ENCODE data around the gene PPM1B.
A peak's percentile ranks its signal among the peaks of the same experiment; 100 is the strongest.
"Not testable (repeated sequence)": the region's sequence is repeated elsewhere in the genome, so short reads cannot be mapped to it uniquely, and the experiment has no call there.

Gene PPM1B

GRCh38 chr2:44164617-44165016, 4.1 kb upstream of the PPM1B start:
- DNase-seq, result no peak

DNA sequence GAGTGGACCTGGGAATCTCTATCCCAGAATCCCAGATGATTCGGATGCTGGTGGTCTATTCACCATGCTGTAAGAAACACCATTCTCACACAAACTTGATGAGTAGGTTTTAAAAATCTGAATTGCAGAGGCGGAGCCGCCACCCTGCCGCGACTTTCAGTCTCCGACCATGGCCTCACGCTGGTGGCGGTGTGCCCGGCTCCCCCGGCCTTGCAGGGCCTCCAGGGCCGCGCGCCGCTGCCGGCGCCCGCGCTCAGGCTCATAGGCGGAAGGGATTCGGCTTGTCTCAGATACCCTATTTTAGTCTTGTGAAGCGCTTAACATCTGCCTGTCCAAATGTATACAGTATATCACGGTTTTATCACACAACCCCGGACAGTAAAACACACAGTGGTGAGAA, 2.6 kb upstream of the PPM1B start:
- DNase-seq, result no peak

DNA sequence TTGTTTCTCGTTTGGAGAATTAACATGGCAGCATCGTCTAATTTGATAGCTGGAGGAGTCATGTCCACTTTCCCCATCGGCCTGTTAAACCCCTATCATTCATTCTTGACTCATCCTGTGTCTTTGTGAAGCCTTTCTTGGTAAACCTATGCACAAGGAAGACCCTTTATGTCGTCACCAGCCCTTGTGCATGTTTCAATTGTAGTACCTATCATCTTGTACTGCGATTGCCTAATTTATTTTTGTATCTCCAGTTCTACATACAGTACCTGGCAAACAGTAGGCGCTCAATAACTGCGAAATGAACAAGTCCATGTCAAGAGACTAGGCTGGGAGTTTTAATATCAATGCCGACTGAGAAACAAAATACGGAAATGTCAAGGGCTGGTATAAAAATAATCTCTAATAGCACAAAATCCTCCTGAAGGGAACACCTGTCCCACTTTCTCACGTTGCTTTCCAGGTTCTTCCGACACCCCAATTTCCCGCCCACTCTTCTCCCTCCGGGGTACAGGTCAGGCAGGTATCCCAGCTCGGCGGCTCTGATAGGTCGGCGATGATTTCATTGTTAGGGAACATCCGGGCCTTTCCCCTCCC, 1.3 kb upstream of the PPM1B start:
- no peak for DNase-seq

GRCh38 chr2:44167908-44168680, 581 bp upstream of the PPM1B start:
- peak; percentile 100 for DNase-seq

DNA sequence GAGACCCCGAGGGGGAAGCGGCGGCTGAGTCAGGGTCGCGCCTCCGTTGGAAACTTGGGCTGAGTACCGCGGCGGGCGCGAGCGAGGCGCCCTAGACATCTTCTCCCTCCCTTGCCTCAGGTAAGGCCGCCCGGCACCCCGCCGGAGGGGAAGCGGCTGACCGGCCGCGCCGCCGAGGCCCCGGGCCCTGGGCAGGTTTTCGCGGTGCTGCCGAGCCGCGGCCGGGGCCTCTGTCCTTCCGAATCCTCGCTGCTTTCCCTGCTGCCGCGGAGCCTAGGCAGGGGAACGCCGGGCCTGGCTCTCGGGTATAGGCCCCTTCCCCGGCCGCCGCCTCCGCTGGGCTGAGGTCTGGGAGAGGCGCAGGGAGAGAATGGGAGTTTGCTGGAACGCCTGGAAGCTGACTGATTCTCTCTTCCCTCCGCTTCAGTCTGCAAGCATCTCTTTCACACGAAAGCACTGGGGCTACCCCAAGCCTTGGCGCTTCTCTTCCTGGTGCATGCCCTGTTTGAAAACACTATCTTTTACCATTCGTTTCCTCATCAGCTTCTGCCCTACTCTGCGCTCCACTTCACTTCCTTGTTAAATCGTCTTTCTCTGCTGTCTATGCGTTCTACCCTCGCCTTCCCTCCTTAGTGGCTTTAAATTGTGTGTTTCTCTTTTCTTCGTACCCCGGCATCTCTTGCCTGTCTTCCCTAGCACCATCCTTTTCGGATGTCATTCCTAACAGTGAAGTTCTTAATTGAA, 652 bp downstream of the PPM1B start:
- no peak for DNase-seq

GRCh38 chr2:44170311-44170717, 1.6 kb downstream of the PPM1B start:
- DNase-seq, result no peak

DNA sequence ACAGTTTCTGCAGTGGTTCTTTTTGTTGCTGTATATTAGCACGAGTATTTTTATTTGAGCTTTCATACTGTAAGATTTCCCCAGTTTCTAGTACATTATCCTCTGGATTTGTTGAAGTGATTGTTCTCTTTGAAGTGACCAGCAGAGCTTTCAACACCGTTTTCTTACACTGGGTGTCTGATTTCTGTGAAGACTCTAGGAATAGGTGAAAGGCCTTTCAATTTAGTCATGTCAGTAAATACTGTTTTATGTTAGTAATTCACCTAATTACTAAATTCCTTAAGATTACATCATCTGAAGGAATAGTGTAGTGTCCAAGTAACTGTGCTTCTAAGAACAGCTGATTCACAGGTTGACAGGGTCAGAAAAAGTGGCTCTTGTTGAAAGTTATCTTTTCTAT, 2.3 kb downstream of the PPM1B start:
- DNase-seq, result no peak

DNA sequence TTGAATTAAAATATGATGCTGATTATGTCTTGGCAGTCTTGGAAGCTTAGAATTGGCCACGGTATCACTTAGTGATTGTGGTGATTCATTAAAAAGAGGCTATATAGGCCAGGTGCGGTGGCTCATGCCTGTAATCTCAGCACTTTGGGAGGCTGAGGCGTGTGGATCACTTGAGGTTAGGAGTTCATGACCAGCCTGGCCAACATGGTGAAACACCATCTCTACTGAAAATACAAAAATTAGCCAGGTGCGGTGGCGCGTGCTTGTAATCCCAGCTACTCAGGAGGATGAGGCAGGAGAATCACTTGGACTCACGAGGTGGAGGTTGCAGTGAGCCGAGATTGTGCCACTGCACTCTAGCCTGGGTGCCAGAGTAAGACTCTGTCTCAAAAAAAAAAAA, 2.8 kb downstream of the PPM1B start:
- not testable (repeated sequence) for DNase-seq

- DNase-seq, result no peak
Measured at GRCh38 chr2:44172576-44172975, 3.9 kb downstream of the PPM1B start.

DNA sequence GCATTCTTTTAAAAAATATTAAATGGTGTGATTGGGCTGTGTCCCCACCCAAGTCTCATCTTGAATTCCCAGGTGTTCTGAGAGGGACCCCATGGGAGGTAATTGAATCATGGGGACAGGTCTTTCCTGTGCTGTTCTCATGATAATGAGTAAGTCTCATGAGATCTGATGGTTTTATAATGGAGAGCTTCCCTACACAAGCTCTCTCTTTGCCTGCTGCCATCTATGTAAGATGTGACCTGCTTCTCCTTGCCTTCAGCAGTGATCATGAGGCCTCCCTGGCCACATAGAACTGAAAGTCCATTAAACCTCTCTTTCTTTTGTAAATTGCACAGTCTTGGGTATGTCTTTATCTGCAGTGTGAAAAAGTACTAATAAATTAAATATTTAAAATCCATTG, 10.3 kb downstream of the PPM1B start:
- DNase-seq, result no peak

DNA sequence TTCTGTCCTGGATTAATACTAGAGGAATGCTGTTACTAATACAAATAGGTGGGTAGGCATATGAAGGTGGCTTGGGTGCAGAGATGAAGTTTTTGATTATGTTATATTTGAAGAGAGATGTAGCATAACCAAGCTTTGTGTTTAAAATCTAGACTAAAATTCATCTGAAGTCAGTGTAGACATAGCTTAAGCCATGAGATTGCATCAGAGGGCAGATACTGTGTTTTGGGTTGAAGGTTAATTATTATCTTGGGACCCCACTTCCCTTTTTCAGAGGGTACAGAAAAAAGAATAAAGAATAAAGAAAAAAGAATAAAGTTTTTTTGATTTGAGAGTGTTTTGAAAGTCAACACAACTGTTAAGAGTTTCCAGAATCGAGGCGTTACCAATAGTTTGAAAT, 13.0 kb downstream of the PPM1B start:
- no peak for DNase-seq

- no peak for DNase-seq
Measured at GRCh38 chr2:44184106-44184505, 15.4 kb downstream of the PPM1B start.

- DNase-seq, result no peak
Measured at GRCh38 chr2:44186810-44187209, 18.1 kb downstream of the PPM1B start.

GRCh38 chr2:44187251-44187650, 18.6 kb downstream of the PPM1B start:
- no peak for DNase-seq

GRCh38 chr2:44188696-44189095, 20.0 kb downstream of the PPM1B start:
- no peak for DNase-seq

GRCh38 chr2:44189104-44189503, 20.4 kb downstream of the PPM1B start:
- DNase-seq, result no peak

DNA sequence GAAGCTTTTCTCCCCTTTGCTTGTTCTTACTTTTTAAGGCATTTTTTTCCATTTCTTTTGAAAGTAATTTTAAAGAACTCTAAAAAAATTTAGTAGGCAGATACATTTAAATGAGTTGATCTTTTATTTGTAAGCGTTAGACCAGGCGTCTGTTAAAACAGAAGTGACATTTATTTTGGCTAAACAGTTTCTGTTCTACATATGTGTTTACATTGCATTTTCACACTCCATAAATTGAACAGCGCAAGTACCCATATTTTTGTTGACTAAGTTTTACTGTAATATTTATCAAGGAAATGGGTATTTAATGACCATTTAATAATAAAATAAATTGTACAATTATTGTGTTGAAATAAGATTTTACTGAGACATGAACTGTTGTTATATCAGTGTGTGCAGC, 21.9 kb downstream of the PPM1B start:
- no peak for DNase-seq

DNA sequence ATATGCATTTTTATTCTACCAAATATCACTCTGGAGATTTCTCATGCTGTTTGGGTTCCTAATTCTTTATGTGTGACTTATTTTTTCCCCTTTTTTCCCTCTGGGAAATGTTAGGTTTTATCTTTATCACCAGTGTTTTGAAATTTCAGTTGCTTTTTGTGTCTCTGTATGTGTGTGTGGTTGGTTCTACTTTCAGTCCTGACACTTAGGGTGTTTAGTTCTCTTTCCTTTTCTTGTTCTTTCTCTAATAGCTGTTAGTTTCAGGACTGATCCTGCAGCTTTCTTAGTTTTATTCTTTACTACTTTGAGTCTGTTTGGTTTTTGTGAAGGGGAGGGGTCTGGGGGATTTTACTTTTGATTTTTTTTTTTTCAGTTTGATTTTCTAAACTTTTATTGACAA, 23.1 kb downstream of the PPM1B start:
- DNase-seq, result no peak

DNA sequence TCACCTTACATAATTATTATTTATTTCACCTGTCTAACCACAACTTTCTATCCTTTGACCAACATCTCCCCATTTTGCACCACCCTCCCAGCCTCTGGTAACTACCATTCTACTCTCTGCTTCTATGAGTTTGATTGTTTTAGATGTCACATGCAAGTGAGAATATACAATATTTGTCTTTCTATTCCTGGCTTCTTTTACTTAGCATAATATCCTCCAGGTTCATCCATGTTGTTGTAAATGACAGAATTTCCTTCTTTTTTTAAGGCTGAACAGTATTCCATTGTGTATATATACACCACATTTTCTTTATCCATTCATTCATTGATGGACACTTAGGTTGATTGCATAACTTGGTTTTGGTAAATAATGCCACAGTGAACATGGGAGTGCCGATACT, 24.0 kb downstream of the PPM1B start:
- DNase-seq, result no peak

- DNase-seq, result no peak
Measured at GRCh38 chr2:44195714-44196113, 27.0 kb downstream of the PPM1B start.

GRCh38 chr2:44197816-44198215, 29.1 kb downstream of the PPM1B start:
- DNase-seq, result no peak

DNA sequence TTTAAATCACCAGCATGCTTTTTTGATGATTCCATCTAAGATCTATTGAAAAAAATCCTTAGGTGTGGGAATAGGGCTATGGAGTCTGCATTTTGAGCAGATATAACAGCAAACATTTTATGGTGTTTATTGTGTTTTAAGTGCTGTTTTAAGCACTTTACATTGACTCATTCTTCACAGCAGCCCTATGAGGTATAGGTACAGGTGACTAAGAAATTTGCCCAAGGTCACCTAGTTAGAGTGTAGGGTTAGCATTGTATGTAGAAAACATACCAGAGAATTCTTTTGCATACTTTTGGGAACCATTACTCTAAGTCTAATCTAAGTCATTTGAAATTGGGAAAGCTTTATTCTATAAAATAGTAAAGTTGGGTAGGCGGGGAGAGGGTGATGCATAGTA, 31.3 kb downstream of the PPM1B start:
- no peak for DNase-seq

GRCh38 chr2:44200759-44201158, 32.1 kb downstream of the PPM1B start:
- no peak for DNase-seq

- DNase-seq, result no peak
Measured at GRCh38 chr2:44201648-44202165, 33.0 kb downstream of the PPM1B start.
